ENCODE measurements around the gene SRGAP2C.
"Not testable (repeated sequence)": the region's sequence is repeated elsewhere in the genome, so short reads cannot be mapped to it uniquely, and the experiment has no call there.

The SRGAP2C gene

DNA sequence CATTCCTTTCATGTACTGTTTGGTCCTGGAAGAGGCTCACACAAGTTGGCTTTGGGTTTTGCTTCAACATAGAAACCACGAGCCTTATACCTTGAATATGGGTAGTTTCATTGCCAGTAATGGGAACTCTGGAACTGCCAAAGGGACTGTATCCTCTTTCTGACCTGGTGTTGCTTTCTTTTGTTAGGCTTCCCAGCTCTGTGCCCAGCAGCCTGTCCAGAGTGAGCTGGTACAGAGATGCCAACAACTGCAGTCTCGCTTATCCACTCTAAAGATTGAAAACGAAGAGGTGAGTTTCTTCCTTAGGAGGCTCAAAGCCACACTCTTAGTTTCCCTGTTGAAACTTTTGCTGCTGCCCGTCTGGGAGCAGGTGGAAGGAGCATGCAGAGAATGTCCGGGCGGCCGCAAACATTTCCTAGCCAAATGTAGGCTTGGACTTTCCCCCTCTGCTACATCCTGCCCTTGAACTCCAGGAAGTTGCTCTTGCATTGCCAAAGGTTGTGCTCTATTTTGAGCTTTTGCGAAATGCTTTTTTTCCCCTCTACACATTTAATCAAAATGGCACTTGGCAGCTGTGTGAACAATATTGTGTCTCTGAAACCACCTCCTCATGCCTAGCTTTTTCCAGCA lies 201.7 kb downstream of the SRGAP2C start:
- H3K4me3 ChIP-seq (ENCODE audit: control insufficient read depth in 1 of 7, extremely low read depth in 1 of 7, insufficient read depth in 4 of 7, low read depth in 2 of 7, low read length in 6 of 7); POLR2A ChIA-PET; H3K9me3 ChIP-seq (ENCODE audit: control extremely low read depth in 1 of 5, control insufficient read depth in 4 of 5, insufficient read depth in 2 of 5, low read depth in 1 of 5, low read length in 4 of 5); H3K36me3 ChIP-seq (ENCODE audit: control insufficient read depth in 4 of 4, insufficient read depth in 4 of 4, low read length in 3 of 4); H3K27me3 ChIP-seq (replicated peaks in 2 of 5; ENCODE audit: control insufficient read depth in 4 of 5, insufficient read depth in 5 of 5, low read length in 4 of 5); H3K27ac ChIP-seq (ENCODE audit: insufficient read depth in 1 of 2, low read depth in 1 of 2, low read length in 2 of 2, poor library complexity in 1 of 2, severe bottlenecking in 2 of 2); DNase-seq; H3K4me1 ChIP-seq (ENCODE audit: control extremely low read depth in 1 of 4, control insufficient read depth in 4 of 4, insufficient read depth in 4 of 4, low read length in 3 of 4); CTCF ChIA-PET: not testable (repeated sequence)
- no CpG with 5 or more reads among the region's 8 CpGs for WGBS (ENCODE audit: insufficient coverage)

GRCh38 chr1:121389895-121390560 lies 205.3 kb downstream of the SRGAP2C start:
- H3K9me3 ChIP-seq (ENCODE audit: control extremely low read depth in 1 of 5, control insufficient read depth in 4 of 5, insufficient read depth in 2 of 5, low read depth in 1 of 5, low read length in 4 of 5); H3K36me3 ChIP-seq (ENCODE audit: control insufficient read depth in 4 of 4, insufficient read depth in 4 of 4, low read length in 3 of 4); H3K4me3 ChIP-seq (ENCODE audit: control insufficient read depth in 1 of 7, extremely low read depth in 1 of 7, insufficient read depth in 4 of 7, low read depth in 2 of 7, low read length in 6 of 7); DNase-seq; CTCF ChIA-PET; H3K27ac ChIP-seq (ENCODE audit: insufficient read depth in 1 of 2, low read depth in 1 of 2, low read length in 2 of 2, poor library complexity in 1 of 2, severe bottlenecking in 2 of 2); POLR2A ChIA-PET; H3K27me3 ChIP-seq (replicated peaks in 2 of 5; ENCODE audit: control insufficient read depth in 4 of 5, insufficient read depth in 5 of 5, low read length in 4 of 5); H3K4me1 ChIP-seq (ENCODE audit: control extremely low read depth in 1 of 4, control insufficient read depth in 4 of 4, insufficient read depth in 4 of 4, low read length in 3 of 4): not testable (repeated sequence)
- no CpG with 5 or more reads among the region's 3 CpGs for WGBS (ENCODE audit: insufficient coverage)

DNA sequence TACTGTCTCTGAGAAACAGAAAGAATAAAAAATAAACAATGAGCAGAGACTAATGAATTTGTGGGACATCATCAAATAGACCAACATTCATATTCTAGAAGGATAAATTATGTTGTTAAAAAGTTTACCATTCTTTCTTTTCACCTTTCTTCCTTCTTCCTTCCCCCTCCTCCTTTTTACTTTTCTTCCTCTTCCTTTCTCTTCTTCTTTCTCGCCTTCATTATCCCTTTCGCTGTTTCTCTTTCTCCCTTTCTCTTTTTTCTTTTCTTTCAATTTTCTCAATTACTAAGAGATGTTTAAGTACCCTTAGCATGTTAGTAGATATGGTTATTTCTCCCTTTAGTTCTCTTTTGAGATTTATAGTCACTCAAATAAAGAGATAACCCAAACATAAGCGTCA lies 207.4 kb downstream of the SRGAP2C start:
- POLR2A ChIA-PET; H3K9me3 ChIP-seq (ENCODE audit: control extremely low read depth in 1 of 5, control insufficient read depth in 4 of 5, insufficient read depth in 2 of 5, low read depth in 1 of 5, low read length in 4 of 5); H3K27ac ChIP-seq (ENCODE audit: insufficient read depth in 1 of 2, low read depth in 1 of 2, low read length in 2 of 2, poor library complexity in 1 of 2, severe bottlenecking in 2 of 2); DNase-seq; H3K27me3 ChIP-seq (replicated peaks in 2 of 5; ENCODE audit: control insufficient read depth in 4 of 5, insufficient read depth in 5 of 5, low read length in 4 of 5); CTCF ChIA-PET; H3K4me1 ChIP-seq (ENCODE audit: control extremely low read depth in 1 of 4, control insufficient read depth in 4 of 4, insufficient read depth in 4 of 4, low read length in 3 of 4); H3K4me3 ChIP-seq (ENCODE audit: control insufficient read depth in 1 of 7, extremely low read depth in 1 of 7, insufficient read depth in 4 of 7, low read depth in 2 of 7, low read length in 6 of 7); H3K36me3 ChIP-seq (ENCODE audit: control insufficient read depth in 4 of 4, insufficient read depth in 4 of 4, low read length in 3 of 4): not testable (repeated sequence)
- WGBS (ENCODE audit: insufficient coverage) = no CpG with 5 or more reads among the region's 3 CpGs

DNA sequence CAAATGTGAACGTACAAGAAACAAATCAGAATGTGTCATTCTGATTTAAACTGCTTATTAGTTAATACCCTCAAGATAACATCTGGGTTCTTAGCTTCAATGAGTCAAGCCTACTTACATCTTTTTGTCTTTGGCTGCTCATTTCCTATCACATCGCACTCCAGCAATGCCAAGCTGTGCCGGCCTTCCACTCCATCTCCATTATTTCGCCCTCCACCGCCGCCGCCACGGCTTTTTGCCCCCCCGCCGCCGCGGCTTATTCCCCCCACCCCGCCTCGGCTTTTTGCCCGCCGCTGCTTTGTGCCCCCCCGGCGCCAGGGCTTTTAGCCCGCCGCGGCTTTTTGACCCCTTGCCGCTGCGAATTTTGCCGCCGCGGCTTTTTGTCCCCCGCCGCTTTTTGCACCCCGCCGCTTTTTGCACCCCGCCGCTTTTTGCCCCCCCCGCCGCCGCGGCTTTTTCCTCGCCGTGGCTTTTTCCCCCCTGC lies 211.0 kb downstream of the SRGAP2C start:
- DNase-seq = peak in 2 of 3 donors; percentile 35 to 53

GRCh38 chr1:121396335-121397081 lies 211.7 kb downstream of the SRGAP2C start:
- POLR2A ChIA-PET; CTCF ChIA-PET; H3K36me3 ChIP-seq (ENCODE audit: control insufficient read depth in 4 of 4, insufficient read depth in 4 of 4, low read length in 3 of 4); H3K4me1 ChIP-seq (ENCODE audit: control extremely low read depth in 1 of 4, control insufficient read depth in 4 of 4, insufficient read depth in 4 of 4, low read length in 3 of 4); H3K27ac ChIP-seq (ENCODE audit: insufficient read depth in 1 of 2, low read depth in 1 of 2, low read length in 2 of 2, poor library complexity in 1 of 2, severe bottlenecking in 2 of 2); H3K27me3 ChIP-seq (replicated peaks in 2 of 5; ENCODE audit: control insufficient read depth in 4 of 5, insufficient read depth in 5 of 5, low read length in 4 of 5); H3K9me3 ChIP-seq (ENCODE audit: control extremely low read depth in 1 of 5, control insufficient read depth in 4 of 5, insufficient read depth in 2 of 5, low read depth in 1 of 5, low read length in 4 of 5): not testable (repeated sequence)
- 0% methylated on average over 30 of the region's 88 CpGs for WGBS (ENCODE audit: insufficient coverage)
- peak overlapping the region; percentile 7 to 74 (median 48) for H3K4me3 ChIP-seq (ENCODE audit: control insufficient read depth in 1 of 7, extremely low read depth in 1 of 7, insufficient read depth in 4 of 7, low read depth in 2 of 7, low read length in 6 of 7)
- DNase-seq = peak; percentile 13 to 64 (median 49)

More for the DNA sequence above, 211.0 kb downstream of the SRGAP2C start:
- CTCF ChIA-PET; H3K27me3 ChIP-seq (replicated peaks in 2 of 5; ENCODE audit: control insufficient read depth in 4 of 5, insufficient read depth in 5 of 5, low read length in 4 of 5); H3K4me1 ChIP-seq (ENCODE audit: control extremely low read depth in 1 of 4, control insufficient read depth in 4 of 4, insufficient read depth in 4 of 4, low read length in 3 of 4); POLR2A ChIA-PET; H3K9me3 ChIP-seq (ENCODE audit: control extremely low read depth in 1 of 5, control insufficient read depth in 4 of 5, insufficient read depth in 2 of 5, low read depth in 1 of 5, low read length in 4 of 5); H3K36me3 ChIP-seq (ENCODE audit: control insufficient read depth in 4 of 4, insufficient read depth in 4 of 4, low read length in 3 of 4); H3K27ac ChIP-seq (ENCODE audit: insufficient read depth in 1 of 2, low read depth in 1 of 2, low read length in 2 of 2, poor library complexity in 1 of 2, severe bottlenecking in 2 of 2): not testable (repeated sequence)
- WGBS (ENCODE audit: insufficient coverage) = 0% methylated on average over 2 of the region's 38 CpGs
- H3K4me3 ChIP-seq (ENCODE audit: control insufficient read depth in 1 of 7, extremely low read depth in 1 of 7, insufficient read depth in 4 of 7, low read depth in 2 of 7, low read length in 6 of 7) = peak overlapping the region in 2 of 7 experiments; percentile 31 to 52

DNA sequence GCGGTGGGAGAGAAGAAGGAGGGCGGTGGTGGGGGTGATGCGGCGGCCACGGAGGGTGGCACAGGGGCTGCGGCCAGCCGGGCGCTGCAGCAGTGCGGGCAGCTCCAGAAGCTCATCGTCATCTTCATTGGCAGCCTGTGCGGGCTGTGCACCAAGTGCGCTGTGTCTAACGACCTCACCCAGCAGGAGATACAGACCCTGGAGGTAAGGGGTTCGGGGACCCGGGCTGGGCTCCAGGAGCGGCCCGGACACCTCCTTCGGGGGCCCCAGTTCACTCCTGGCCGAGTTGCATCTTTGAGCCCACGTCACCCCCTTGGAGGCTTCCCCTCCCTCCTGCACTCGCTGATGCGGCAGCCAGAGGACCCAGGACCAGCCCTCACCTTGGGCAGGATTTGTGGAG lies 212.3 kb downstream of the SRGAP2C start:
- H3K27me3 ChIP-seq (replicated peaks in 2 of 5; ENCODE audit: control insufficient read depth in 4 of 5, insufficient read depth in 5 of 5, low read length in 4 of 5); H3K27ac ChIP-seq (ENCODE audit: insufficient read depth in 1 of 2, low read depth in 1 of 2, low read length in 2 of 2, poor library complexity in 1 of 2, severe bottlenecking in 2 of 2); CTCF ChIA-PET; H3K36me3 ChIP-seq (ENCODE audit: control insufficient read depth in 4 of 4, insufficient read depth in 4 of 4, low read length in 3 of 4); H3K9me3 ChIP-seq (ENCODE audit: control extremely low read depth in 1 of 5, control insufficient read depth in 4 of 5, insufficient read depth in 2 of 5, low read depth in 1 of 5, low read length in 4 of 5); POLR2A ChIA-PET; H3K4me1 ChIP-seq (ENCODE audit: control extremely low read depth in 1 of 4, control insufficient read depth in 4 of 4, insufficient read depth in 4 of 4, low read length in 3 of 4): not testable (repeated sequence)
- 28% methylated on average over 3 of the region's 22 CpGs for WGBS (ENCODE audit: insufficient coverage)
- peak overlapping the region in 5 of 7 experiments; percentile 39 to 74 (median 57) for H3K4me3 ChIP-seq (ENCODE audit: control insufficient read depth in 1 of 7, extremely low read depth in 1 of 7, insufficient read depth in 4 of 7, low read depth in 2 of 7, low read length in 6 of 7)
- DNase-seq = peak in 1 of 3 donors; percentile 19

DNA sequence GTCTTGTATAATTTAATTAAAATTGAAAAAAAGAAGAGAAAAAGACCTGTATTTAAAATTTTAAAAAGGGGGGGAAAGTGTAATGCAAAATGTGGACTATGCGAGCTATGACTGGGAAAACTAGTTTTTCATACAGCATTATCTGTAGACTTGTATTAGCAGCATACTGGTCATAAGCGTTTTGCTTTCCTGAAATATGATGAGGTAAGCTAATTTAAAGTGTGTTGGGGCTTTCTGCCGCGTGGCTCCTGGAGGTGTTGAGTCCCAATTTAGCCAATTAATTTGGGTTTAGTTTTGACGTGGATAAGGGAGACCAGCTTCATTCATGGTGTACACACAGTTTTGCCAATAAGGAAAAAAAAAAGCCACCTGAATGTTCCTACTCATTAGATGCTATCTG lies 214.4 kb downstream of the SRGAP2C start:
- POLR2A ChIA-PET; H3K36me3 ChIP-seq (ENCODE audit: control insufficient read depth in 4 of 4, insufficient read depth in 4 of 4, low read length in 3 of 4); H3K4me1 ChIP-seq (ENCODE audit: control extremely low read depth in 1 of 4, control insufficient read depth in 4 of 4, insufficient read depth in 4 of 4, low read length in 3 of 4); H3K9me3 ChIP-seq (ENCODE audit: control extremely low read depth in 1 of 5, control insufficient read depth in 4 of 5, insufficient read depth in 2 of 5, low read depth in 1 of 5, low read length in 4 of 5); H3K27me3 ChIP-seq (replicated peaks in 2 of 5; ENCODE audit: control insufficient read depth in 4 of 5, insufficient read depth in 5 of 5, low read length in 4 of 5); H3K4me3 ChIP-seq (ENCODE audit: control insufficient read depth in 1 of 7, extremely low read depth in 1 of 7, insufficient read depth in 4 of 7, low read depth in 2 of 7, low read length in 6 of 7); DNase-seq; CTCF ChIA-PET; H3K27ac ChIP-seq (ENCODE audit: insufficient read depth in 1 of 2, low read depth in 1 of 2, low read length in 2 of 2, poor library complexity in 1 of 2, severe bottlenecking in 2 of 2): not testable (repeated sequence)
- no CpG with 5 or more reads among the region's 5 CpGs for WGBS (ENCODE audit: insufficient coverage)

All from common myeloid progenitor, CD34-positive (primary cell).